HG02759 (cell line): ENCODE measurements around the gene AQP2.

ENCODE experiments used
- ATAC-seq: cut with Tn5 transposase; IDR thresholded peaks from one replicate; pipeline ENCODE4 v1.9.1; 2021; ENCODE audit warnings: mild to moderate bottlenecking, moderate library complexity; ENCODE audit not compliant: unreplicated experiment

The AQP2 gene

GRCh38 chr12:49954863-49955830 is 4.6 kb downstream of the AQP2 start:
- ATAC-seq: no peak

GRCh38 chr12:49955899-49956662 is 5.5 kb downstream of the AQP2 start:
- ATAC-seq: no peak

- ATAC-seq: no peak
Measured at GRCh38 chr12:49956663-49957569, 6.4 kb downstream of the AQP2 start.

GRCh38 chr12:49957570-49957967 is 7.0 kb downstream of the AQP2 start:
- no peak for ATAC-seq

GRCh38 chr12:49959685-49960473 is 9.3 kb downstream of the AQP2 start:
- ATAC-seq: no peak

- no peak for ATAC-seq
Measured at GRCh38 chr12:49960474-49961110, 10.1 kb downstream of the AQP2 start.

GRCh38 chr12:49961111-49961922 is 10.8 kb downstream of the AQP2 start, which contains the start of gene AQP5:
AQP5 (plus strand) TSS chr12:49961872; CDS start chr12:49962018, 146 bp downstream.
- no peak for ATAC-seq

GRCh38 chr12:49961993-49962764 is 11.6 kb downstream of the AQP2 start:
- ATAC-seq: no peak

- no peak for ATAC-seq
Measured at GRCh38 chr12:49962861-49963765, 12.6 kb downstream of the AQP2 start.

GRCh38 chr12:49963976-49964815 is 13.7 kb downstream of the AQP2 start:
- ATAC-seq: no peak

GRCh38 chr12:49964849-49965624 is 14.5 kb downstream of the AQP2 start:
- ATAC-seq: no peak

- no peak for ATAC-seq
Measured at GRCh38 chr12:49965836-49966235, 15.3 kb downstream of the AQP2 start.

- no peak for ATAC-seq
Measured at GRCh38 chr12:49966511-49967041, 16.0 kb downstream of the AQP2 start.

GRCh38 chr12:49967042-49967776 is 16.7 kb downstream of the AQP2 start:
- peak; percentile 79 for ATAC-seq
